GM10266 (cell line): ENCODE data around the gene SLC22A15.

Experiments used
- DNase-seq: peaks from one replicate; pipeline ENCODE4 v3.0.0; 2012; ENCODE audit errors: extremely low spot score
- CTCF ChIP-seq: IDR thresholded peaks from 2 replicates; pipeline ENCODE4 v1.5.1; 2012; ENCODE audit warnings: mild to moderate bottlenecking, low read depth; ENCODE audit not compliant: control insufficient read depth, insufficient read depth; ENCODE audit errors: missing control alignments

The SLC22A15 gene

GRCh38 chr1:116001739-116002487, 25.6 kb downstream of the SLC22A15 start:
- no peak for DNase-seq
- no peak for TF ChIP-seq CTCF

- TF ChIP-seq CTCF, result no peak
- no peak for DNase-seq
These were observed 26.6 kb downstream of the SLC22A15 start for GRCh38 chr1:116002781-116003420.

- no peak for DNase-seq
- TF ChIP-seq CTCF, result no peak
These were observed 27.5 kb downstream of the SLC22A15 start for GRCh38 chr1:116003823-116004222.

GRCh38 chr1:116006486-116006964, 30.2 kb downstream of the SLC22A15 start:
- DNase-seq, result peak; percentile 15

GRCh38 chr1:116008656-116009390, 32.5 kb downstream of the SLC22A15 start:
- TF ChIP-seq CTCF, result no peak
- no peak for DNase-seq

More at GRCh38 chr1:116006486-116006964, 30.2 kb downstream of the SLC22A15 start:
- TF ChIP-seq CTCF, result no peak

- TF ChIP-seq CTCF, result no peak
These were observed 36.4 kb downstream of the SLC22A15 start for GRCh38 chr1:116012716-116013115.

More at GRCh38 chr1:116012716-116013115, 36.4 kb downstream of the SLC22A15 start:
- DNase-seq, result no peak
